Stimulated activated CD4-positive, alpha-beta T cell treated with anti-CD3 and anti-CD28 coated beads, Interleukin-12 subunit alpha, Interleukin-12 subunit beta, amount 100 ng/mL, for 48 hours (primary cell): Measurements from ENCODE around the gene ANKRD23.
"Not testable (repeated sequence)": the region's sequence is repeated elsewhere in the genome, so short reads cannot be mapped to it uniquely, and the experiment has no call there.

ENCODE experiments used
- DNase-seq, 3 donors: peaks; one replicate each; pipeline ENCODE4 v3.0.0-alpha.2; 2020; ENCODE audit warnings: low read depth in 2 of 3, low spot score in 1 of 3

The ANKRD23 gene

DNA sequence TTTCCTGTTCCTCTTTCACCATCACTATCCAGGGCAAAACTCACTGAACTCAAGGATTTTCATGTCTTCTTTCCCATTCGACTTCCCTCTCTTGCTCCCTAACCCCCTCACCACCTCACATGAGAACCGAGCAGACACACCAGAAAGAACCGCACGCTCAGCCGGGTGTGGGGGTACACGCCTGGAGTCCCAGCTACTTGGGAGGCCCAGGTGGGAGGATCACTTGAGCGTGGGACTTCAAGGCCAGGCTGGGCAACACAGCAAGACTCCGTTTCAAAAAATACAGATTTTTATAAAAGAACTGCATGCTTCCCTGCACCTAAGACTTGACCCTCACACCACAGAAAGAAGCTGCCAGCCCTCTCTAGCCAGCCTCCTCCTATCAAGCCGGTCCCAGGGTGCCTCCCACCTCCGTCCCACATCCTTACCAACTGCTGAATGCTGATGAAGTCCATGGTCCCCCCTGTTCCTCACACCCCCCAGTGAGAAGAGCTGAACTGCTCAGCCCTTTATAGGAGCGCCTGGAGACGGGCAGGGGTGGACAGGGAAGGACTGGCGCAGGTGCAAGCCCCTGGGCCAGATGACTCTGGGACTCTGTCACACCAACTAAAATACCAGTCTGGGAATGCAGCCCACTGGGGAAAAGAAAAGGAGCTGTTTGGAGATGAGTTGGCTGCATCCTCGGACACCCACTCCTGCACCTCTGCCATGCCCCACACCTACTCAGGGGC lies at the start of gene ANKRD23:
TSS of gene ANKRD23 (minus strand) at position 484 of the 731 bp plus-strand sequence. CDS start at position 455, 29 bp downstream.
- DNase-seq, result no peak

DNA sequence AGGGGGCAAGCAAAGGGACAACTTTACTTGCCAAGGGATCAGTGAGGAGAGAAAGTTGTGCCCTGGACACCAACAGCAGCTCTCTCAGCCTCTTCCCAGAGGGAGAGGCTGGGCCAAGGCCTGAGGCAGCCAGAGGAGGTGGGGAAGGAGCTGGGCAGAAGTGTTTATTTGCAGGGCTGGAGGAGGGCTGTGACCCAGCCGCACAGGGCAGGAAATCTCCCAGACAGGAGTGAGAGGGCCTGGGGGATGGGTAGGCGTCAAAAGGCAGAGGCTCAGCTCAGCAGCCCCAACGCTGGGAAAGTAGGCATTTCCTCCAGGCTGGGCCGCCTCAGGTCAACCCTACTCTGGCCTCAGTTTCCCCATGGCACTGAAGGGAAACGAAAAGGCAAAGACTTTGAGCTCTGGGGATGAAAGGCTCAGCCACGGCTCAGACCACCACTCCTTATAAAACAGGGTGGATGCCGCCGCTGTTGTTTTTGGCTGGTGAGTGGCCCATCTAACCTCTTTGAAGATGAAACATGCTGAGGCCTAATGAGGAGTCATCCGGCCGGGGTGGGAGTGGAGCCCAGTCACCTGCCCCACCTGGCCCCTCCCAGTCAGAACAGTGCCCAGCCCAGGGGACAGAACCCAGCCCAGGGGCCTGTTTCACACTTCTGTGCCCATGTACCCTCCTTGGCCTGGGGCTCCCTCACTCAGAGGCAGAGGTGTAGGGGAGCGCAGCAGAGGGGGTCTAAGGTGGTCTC lies 47.9 kb upstream of the ANKRD23 start:
- DNase-seq, result no peak

DNA sequence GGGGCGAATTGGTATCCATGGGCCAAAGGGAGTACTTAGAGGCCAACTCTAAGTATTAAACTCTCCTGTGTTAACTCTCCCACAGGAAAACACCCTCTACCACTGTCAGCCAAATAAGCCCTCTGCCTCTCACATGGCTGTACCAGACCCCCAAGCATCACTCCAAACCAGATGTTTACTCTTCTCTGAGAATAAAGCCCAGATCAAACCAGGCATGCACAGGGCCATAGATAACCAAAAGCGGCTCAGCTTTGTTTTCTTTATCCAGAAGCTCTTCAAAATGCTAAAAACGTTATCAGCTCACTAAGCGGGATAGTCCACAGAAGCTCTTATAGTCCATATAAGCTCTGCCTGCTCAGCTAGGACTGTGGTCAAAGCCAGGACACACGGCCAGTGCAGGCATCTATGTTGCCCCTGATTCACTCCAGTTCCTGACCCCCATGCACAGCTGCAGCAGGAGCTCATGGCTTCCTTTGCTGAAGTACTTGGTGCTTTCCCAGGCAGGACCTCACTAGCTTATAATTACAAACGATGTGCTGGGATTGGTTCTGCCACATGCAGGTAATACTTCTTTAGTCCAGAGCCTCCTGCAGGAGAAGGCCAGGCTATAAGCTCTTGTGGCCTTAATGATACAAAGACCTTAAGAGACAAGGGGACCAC lies 47.0 kb upstream of the ANKRD23 start:
- DNase-seq, result no peak

DNA sequence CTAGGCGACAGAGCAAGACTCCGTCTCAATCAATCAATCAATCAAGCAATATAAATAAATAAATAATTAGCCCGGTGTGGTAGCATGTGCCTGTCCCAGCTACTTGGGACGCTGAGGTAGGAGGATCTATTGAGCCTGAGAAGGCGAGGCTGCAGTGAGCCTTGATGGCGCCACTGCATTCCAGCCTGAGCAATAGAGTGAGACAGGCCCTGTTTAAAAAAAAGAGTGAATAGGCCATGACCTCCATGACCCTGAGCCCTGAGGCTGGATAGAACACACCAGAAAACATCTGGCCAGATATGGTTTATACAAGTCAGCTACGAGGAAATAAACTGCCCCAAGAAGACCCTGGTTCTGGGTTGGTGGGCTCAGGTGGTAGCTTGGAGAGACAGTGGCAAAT lies 46.4 kb upstream of the ANKRD23 start:
- no peak for DNase-seq

DNA sequence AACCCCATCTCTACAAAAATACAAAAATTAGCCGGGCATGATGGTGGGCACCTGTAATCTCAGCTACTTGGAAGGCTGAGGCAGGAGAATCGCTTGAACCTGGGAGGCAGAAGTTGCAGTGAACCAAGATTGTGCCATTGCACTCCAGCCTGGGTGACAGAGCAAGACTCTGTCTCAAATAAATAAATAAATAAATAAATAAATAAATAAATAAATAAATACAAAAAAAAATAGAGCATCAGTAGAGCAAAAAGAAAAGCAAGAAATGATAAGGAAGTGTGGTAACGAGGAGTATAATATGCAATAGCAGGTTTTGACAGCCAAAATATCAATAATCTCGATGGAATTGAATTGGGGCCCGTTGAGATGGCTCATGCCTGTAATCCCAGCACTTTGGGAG lies 45.7 kb upstream of the ANKRD23 start:
- not testable (repeated sequence) for DNase-seq

DNA sequence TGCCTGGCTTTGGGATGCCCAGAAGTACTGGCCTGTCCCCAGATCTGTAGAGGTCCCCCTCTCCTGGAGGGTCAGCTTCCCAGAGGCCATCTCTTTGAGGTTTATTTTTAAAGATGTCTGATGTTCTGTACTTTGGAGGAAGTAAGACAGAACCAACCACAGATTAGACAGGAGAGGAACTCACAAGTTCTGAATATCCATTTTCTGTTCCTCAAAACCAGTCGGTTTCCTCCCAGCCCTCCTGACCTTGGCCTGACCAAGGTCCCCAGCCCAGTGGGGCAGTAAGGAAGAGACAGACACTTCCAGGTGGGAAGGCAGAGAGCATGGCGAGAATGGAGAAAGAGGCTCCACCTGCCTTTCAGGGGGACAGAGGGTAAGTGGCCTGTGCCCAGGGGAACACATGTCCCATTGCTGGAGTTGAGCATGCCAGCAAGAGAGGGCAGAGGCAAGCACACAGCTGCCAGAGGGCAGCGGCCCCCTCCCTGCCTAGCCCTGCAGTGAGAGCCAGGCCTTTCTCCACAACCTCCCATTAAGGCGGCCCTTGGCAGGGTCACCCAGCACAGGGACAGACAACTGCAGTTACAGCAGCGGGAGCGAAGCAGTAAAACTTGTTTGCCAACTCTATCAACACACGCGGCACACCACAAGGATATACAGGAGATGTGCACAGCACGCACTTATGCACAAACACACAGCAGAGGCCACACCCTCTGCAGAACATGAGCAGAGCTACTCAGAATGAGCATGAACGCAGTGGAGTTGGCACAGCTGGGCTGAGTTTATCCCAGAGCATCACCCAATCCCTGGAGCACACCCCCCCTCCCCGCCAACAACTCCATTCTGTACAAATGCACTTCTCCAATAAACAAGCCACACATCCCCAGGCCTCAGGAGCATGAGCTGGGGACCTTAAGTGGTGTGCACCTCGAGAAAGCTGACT lies 44.5 kb upstream of the ANKRD23 start:
- no peak for DNase-seq

DNA sequence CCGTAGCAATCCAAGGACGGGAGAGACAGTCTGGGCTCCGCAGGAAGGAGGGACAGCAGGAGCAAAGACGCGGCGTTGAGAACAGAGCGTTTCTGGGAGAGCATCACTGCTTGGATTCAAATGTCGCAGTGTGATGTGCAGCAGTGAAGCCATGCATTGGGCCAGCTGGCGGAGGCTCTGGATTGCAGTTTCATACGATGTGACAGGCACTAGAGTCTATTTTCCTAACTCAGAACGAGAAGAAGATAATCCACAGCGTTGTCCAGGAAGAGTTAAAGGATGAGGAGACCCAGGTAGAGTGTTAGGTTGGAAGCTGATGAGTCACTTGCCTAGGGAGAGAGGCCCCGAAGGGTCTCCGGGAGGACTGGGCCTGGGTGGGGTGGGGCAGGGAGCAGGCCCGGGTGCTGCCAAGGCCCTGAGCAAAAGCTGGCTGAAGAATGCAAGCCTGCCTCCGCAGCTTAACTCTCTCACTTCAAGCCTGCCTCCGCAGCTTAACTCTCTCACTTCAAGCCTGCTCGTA lies 43.7 kb upstream of the ANKRD23 start:
- no peak for DNase-seq

DNA sequence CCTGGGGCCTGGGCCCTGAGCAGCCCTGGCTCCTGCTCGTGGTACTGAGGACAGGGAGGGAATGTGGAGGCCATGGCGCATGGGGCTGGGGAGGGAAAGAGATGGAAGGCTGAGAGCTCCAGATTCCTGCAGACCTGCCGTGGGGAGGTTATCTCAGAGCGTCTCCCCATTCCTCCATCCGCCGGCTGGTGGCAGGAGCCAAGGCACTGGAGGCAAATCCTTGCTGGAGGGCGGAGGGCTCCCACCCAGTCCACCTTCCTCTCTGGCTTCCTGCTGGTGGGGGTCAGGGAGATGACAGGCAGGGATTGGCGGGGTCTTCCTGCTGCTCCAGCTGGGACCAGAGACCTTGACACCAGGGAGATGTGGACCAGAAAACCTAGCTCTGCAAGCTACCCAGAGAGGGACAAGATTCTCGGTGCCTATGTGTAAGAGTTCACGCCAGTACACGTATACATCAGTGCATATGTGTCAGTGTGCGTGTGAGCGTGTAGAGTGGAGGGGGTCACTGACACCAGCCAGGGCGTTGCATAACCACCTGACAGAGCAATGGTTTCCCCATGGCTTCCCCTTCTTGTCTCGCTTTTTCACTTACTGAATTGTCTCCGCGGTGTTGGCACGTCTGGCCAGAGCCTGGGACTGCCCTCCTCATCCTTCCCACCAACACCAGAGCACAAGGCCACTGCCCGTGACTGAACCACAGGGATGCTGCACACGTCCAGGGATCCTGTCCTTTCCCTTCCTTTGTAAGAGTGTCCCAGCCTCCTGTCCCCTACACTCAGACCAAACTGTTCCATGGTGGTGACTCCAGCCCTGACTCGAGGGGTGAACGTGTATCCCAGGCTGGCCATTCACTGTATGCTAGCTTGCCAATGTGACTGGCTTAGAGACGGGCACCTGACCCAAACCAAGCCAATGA lies 41.9 kb upstream of the ANKRD23 start:
- no peak for DNase-seq

DNA sequence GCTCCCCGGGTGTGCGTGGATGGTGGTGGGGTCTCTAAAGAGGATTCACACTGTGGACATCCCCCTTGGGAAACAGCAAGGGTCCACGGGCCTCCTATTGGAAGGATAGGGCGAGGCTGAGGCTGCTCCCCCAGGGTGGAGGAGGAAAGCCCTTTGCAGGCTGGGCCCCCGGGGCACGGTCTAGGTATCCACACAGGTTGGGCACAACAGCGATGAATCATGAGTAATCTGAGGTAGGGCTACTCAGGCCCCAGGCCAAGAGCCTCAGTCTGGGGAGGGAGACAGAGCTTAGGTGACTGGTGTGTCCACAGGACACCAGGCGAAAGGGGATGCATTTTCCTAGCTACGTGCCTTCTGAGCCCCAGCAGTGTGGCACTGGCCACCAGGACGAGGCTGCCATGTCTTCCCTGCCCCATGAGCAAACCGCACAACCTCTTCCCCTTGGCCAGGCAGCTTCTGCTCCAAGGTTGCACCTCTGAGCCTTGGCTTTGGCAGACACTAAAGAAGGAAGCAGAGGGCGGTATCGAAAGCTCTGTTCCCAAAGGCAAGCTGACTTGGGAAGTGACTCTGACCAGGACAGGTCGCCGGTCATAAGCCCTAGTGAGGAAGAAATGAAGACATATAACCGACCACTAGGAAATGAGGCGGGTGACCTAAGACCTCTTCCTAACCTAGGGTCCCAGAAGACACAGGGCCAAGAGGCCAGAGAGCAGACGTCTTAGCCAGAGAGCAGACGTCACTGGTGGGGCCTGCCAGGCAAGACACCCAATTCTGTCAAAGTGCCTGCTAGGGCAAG lies 40.7 kb upstream of the ANKRD23 start:
- DNase-seq, result no peak

DNA sequence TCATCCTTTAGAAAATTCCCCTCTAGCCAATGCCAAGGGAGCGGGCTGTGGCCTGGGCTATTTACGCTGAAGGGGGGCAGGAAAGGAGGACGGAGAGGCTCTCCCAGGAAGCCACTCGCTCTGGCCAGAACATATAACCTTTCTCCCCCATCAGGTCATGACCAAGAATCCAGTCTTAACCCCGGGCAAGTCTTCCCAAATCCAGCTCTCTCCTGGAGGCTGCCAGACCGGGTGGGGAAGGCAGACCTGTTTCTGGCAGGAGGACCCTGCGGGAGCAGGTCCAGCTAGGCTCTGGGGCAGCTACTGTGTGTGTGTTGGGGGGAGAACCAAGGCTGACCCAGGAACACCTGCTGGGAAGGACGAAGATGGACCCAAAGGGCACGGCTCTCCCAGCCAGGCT lies 39.5 kb upstream of the ANKRD23 start:
- DNase-seq, result no peak

DNA sequence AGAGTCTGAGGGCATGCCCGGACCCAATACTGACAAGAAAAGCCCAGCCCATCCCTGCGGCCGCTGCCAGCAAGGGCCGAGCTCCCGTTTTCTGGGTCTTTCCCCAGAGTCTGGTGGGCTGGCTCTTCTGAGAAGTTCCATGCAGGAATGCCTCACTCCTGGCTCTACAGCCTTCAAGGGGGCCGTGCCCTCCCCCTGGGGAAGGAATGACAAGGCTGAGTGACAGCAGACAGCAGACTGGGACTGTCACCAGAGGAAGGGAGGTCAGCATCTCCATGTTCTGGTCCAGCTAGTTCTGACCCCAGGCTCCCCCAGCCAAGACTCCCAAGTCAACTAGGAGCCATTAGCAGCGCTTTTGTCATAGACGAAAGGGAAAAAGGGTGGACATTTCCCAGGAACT lies 39.1 kb upstream of the ANKRD23 start:
- DNase-seq, result no peak

DNA sequence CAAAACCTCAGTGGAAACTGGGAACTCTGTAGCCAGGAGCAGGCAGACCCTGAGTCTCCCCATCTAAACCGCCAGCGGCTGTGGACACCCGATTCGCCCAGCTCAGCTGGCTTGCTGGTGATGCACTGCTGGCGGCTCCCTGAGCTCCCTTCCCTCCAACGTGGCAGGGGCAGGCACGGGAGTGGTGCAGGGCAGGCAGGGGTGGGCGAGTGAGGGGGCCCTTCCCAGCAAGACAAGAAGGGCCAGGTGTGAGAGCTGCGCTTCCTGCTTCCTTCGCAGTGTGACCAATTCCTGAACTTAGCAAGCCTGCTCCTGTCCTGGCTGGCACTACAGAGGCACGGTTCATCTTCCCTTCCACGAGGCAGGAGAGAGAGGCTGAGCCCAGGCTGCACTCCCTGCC lies 38.4 kb upstream of the ANKRD23 start:
- no peak for DNase-seq

DNA sequence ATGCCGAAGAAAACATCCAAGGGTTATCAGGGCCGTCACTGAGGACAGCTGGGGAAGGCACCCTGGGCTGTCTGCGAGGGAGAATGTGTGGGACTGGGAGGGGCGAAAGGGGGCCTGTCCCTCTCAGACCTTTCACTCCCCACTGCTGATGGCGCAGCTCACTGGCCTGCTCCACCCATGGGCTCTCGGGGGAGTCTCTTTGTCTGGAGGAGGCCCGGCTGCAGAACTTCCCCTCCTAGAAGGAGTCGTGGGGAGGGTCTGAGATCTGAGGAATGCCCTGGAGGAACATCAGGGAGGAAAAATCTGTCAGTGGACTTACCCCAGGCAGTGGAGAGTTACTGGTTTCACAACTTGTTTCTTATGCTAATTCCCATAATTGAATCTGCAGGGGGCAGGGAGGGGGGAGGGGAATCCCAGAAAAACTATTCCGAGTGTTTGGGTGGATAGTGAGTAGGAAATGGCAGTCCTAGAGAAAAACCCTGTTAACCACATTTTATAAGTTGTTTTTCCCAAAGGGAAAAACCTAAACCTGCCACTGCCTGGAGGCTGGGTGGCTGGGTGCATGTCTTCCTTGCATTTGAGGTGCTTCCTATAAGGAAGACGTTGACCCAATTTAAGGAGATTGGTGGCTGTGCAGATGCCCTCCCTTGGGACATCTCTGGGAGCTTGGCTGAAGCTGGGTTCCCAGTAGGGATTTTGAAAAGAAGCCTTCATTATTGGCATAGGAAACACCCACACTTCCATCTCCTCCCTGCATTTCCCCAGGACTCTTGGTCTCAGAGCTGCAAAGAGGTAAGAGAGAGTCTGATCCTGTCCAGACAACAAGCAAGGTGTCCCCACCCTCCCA lies 37.8 kb upstream of the ANKRD23 start:
- DNase-seq, result no peak

DNA sequence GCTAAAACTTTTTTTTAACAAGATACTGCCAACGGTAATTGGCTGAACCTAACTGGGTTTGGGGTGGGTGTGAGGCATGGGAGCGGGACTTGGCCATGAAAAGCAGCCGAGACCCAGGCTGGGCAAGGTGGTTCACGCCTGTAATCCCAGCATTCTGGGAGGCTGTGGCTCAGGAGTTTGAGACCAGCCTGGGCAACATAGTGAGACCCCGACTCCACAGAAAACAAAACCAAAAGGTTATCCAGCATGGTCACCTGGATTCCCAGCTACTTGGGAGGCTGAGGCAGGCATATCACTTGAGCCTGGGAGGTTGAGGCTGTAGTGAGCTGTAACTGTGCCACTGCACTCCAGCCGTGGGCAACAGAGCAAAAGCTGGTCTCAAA lies 37.1 kb upstream of the ANKRD23 start:
- no peak for DNase-seq

DNA sequence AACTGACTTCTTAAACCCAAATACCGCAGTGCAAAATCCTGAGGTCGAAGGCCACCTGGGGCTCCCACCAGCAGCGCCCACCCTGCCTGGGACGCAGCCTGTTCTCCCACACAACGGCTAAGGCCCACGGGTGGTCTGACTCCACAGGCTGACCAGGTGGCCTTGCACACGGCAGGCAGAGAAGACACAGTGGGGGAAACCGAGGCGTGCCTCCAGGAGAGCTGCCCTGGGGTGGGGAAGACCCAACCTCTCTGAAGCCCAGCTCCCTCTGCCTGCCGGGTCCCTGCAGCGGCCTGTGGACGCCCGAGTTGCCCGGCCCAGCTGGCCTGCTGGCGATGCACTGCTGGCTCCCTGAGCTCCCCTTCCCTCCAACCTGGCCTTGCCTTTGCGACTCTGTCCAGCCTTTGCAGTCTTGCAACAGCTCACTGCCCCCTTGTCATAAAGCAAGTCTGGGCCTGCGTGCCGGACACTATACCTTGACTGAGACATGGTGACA lies 35.8 kb upstream of the ANKRD23 start:
- DNase-seq, result no peak

DNA sequence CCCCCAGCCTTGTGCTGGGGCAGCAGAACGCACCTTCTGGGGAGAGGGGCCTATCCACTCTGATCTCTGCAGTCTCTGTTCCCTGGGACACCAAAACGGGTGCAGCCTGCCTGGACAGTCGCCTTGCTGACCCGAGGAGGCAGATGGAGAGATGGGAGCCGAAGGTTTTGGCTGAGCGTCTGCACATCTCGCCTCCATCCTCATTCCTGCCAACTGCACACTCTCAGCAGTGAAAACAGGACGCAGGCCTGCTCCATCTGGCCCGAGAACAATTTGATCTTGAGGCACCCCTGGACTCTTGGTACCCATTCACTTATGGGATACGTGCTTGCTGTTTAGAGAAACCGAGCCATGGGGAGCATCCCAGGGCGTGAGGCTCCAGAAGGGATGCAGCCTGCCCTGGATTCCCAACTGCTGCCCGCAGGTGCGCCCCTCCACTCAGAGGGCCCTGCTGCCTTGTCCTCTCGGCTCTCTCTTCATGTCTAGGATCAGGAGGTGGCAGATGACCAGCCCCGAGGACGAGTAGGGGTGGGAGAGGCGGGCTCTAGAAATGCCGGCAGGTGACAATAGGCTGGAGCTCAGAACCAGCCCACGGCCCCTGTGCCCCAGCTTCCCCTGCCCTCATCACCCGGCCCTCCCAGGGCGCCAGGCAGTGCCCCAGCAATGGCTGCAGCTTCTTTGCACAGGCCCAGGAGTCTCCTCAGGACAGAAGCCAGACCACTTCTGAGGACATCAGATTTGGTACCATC lies 35.1 kb upstream of the ANKRD23 start:
- DNase-seq, result no peak

DNA sequence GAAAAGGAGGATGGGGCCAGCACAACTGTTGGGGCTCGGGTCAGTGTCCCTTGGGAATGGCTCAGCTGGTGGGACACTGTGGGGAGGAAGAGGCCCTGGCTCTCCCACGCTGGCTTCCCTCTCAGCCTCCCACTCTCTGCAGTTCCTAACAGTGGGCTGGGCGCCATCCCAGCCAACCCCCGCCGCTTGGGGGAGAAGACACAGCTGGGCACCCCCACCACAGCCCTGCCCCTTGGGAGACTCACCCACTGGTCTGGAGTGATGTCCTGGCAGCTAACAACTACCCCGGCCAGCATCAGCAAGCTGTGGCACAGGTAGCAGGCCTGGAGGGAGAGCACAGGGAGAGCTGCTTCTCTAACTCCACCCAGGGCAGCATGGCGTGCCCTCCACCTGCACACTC lies 34.4 kb upstream of the ANKRD23 start:
- DNase-seq, result no peak
